Mesendoderm (in vitro differentiated cells): ENCODE results near the gene SHISAL2B.

ENCODE experiments used
- DNase-seq: peaks from one replicate; pipeline ENCODE4 v3.0.0; 2013
- H2AK5ac ChIP-seq: 2 replicates; pipeline ENCODE4 v1.6.1; 2013; ENCODE audit warnings: low read length, inconsistent platforms
- H2BK120ac ChIP-seq: 2 replicates; pipeline ENCODE4 v1.6.1; 2013; ENCODE audit warnings: low read depth, mild to moderate bottlenecking, low read length, moderate library complexity, mixed read lengths
- H2BK15ac ChIP-seq: replicated peaks from 2 replicates; pipeline ENCODE4 v1.6.1; 2013; ENCODE audit warnings: low read depth, mild to moderate bottlenecking, moderate library complexity
- H2BK5ac ChIP-seq: 2 replicates; pipeline ENCODE4 v1.6.1; 2013; ENCODE audit warnings: low read length, inconsistent platforms
- H3K18ac ChIP-seq: 2 replicates; pipeline ENCODE4 v1.6.1; 2013; ENCODE audit warnings: mild to moderate bottlenecking, low read length, mixed read lengths
- H3K23ac ChIP-seq: one replicate; pipeline ENCODE4 v1.6.1; 2013; ENCODE audit warnings: low read length
- H3K27ac ChIP-seq: 2 replicates; pipeline ENCODE4 v1.5.1; 2013; ENCODE audit warnings: low read depth, mild to moderate bottlenecking, inconsistent platforms, low read length, moderate library complexity
- H3K27me3 ChIP-seq: 2 replicates; pipeline ENCODE4 v1.6.1; 2013; ENCODE audit warnings: low read length, control low read depth, mild to moderate bottlenecking, inconsistent platforms; ENCODE audit not compliant: insufficient read depth, poor library complexity
- H3K36me3 ChIP-seq: 2 replicates; pipeline ENCODE4 v1.6.1; 2013; ENCODE audit warnings: low read length, inconsistent platforms; ENCODE audit not compliant: control insufficient read depth, insufficient read depth
- H3K4ac ChIP-seq: one replicate; pipeline ENCODE4 v1.6.1; 2013; ENCODE audit warnings: low read depth, mild to moderate bottlenecking, low read length, moderate library complexity
- H3K4me1 ChIP-seq: 2 replicates; pipeline ENCODE4 v1.6.1; 2013; ENCODE audit warnings: low read depth, low read length, inconsistent platforms; ENCODE audit not compliant: control insufficient read depth
- H3K4me2 ChIP-seq: 2 replicates; pipeline ENCODE4 v1.6.1; 2013; ENCODE audit warnings: low read length
- H3K4me3 ChIP-seq: 2 replicates; pipeline ENCODE4 v1.5.1; 2013; ENCODE audit warnings: mild to moderate bottlenecking, low read length
- H3K56ac ChIP-seq: one replicate; pipeline ENCODE4 v1.6.1; 2013; ENCODE audit warnings: low read length
- H3K79me1 ChIP-seq: 2 replicates; pipeline ENCODE4 v1.6.1; 2013; ENCODE audit warnings: low read length, inconsistent platforms
- H3K79me2 ChIP-seq: 2 replicates; pipeline ENCODE4 v1.6.1; 2013; ENCODE audit warnings: mild to moderate bottlenecking, low read length; ENCODE audit not compliant: control insufficient read depth, insufficient read depth
- H3K9ac ChIP-seq: 2 replicates; pipeline ENCODE4 v1.6.1; 2013; ENCODE audit warnings: low read length, inconsistent platforms
- H4K5ac ChIP-seq: one replicate; pipeline ENCODE4 v1.6.1; 2013; ENCODE audit warnings: low read length
- H4K8ac ChIP-seq: one replicate; pipeline ENCODE4 v1.6.1; 2013; ENCODE audit warnings: low read depth, mild to moderate bottlenecking, control low read depth, low read length, moderate library complexity
- WGBS: extraction: QIAGEN DNeasy Blood & Tissue Kit; methylation state at CpG from one replicate; pipeline ENCODE4 v1.1.7; 2013; ENCODE audit warnings: low lambda C conversion rate, missing lambda C conversion rate; ENCODE audit not compliant: insufficient coverage; ENCODE audit errors: extremely low coverage; 5-methylcytosine and 5-hydroxymethylcytosine counted together

The SHISAL2B gene

DNA sequence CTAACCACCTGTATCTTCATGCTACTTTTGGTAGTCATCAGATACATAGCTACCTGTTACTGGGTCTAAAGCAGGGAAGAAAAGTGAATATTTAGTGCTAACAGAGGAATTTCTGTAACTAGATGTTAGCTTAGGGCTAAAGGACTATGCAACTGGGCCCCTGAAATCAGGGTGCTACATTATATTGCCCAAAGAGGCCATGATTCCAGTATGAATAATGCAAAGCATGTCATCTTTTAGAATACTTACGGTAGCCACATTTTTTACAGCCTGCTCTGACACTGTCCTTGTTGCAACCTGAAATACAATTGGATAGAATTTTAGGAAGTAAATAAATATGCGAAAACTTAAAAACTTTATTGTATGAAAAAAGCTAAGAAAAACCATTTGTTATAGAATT is 63.8 kb downstream of the SHISAL2B start:
- Histone ChIP-seq H3K36me3 (peaks cover 1% of the 10 kb centered on the region), H3K79me1 (peaks cover 16% of the 10 kb centered on the region), H2BK5ac (no peak overlapping the region), H2BK15ac (no peak overlapping the region), H2BK120ac (no peak overlapping the region), H2AK5ac (no peak overlapping the region), H3K4me2 (no peak overlapping the region), H3K27me3 (no peaks in the 10 kb centered on the region), H3K4me1 (peaks cover 1% of the 10 kb centered on the region), H4K5ac (no peak overlapping the region), H3K56ac (no peak overlapping the region), H3K9ac (no peak overlapping the region), H4K8ac (no peak overlapping the region), H3K23ac (no peak overlapping the region), H3K4me3 (no peak overlapping the region), H3K4ac (no peak overlapping the region), H3K79me2 (peaks cover 28% of the 10 kb centered on the region), H3K18ac (no peak overlapping the region), H3K27ac (no peak overlapping the region)
- DNase-seq = no peak
- WGBS = no CpG with 5 or more reads among the region's 2 CpGs

DNA sequence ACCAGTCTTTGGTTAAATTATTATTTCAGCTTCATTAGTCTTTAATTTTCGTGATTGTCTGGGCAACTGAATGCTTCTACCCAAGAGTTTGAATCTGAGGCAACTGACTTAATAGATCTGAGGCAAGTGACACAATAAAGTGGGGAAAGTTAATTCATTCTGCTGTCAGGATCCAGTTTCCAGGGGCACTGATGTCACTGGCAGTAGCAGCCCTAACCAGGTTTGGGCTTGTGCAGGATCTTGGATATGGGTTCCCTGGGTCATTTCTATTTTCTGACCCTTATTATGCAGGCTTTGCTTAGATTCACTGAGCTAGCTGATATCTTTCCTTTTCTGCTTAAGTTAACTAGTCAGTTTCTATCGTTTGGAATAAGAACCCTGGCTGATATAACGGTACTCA is 68.6 kb downstream of the SHISAL2B start:
- H2BK5ac ChIP-seq = peak overlapping the region; percentile 53
- no peak overlapping the region for H3K18ac ChIP-seq
- no peak for DNase-seq
- H3K4me1 ChIP-seq = peaks cover 6% of the 10 kb centered on the region
- H2BK120ac ChIP-seq = no peak overlapping the region
- no peak overlapping the region for H2AK5ac ChIP-seq
- H3K9ac ChIP-seq = peak overlapping the region; percentile 44
- no peaks in the 10 kb centered on the region for H3K27me3 ChIP-seq
- H3K79me1 ChIP-seq = peaks cover 12% of the 10 kb centered on the region
- no peak overlapping the region for H3K23ac ChIP-seq
- H4K5ac ChIP-seq = no peak overlapping the region
- no CpG with 5 or more reads among the region's 3 CpGs for WGBS
- no peak overlapping the region for H4K8ac ChIP-seq
- peak overlapping the region; percentile 19 for H3K27ac ChIP-seq
- peak overlapping the region; percentile 58 for H3K56ac ChIP-seq
- no peak overlapping the region for H3K4ac ChIP-seq
- no peak overlapping the region for H3K4me3 ChIP-seq
- no peak overlapping the region for H3K4me2 ChIP-seq
- H3K36me3 ChIP-seq = peaks cover 1% of the 10 kb centered on the region
- H3K79me2 ChIP-seq = peaks cover 40% of the 10 kb centered on the region
- no peak overlapping the region for H2BK15ac ChIP-seq

DNA sequence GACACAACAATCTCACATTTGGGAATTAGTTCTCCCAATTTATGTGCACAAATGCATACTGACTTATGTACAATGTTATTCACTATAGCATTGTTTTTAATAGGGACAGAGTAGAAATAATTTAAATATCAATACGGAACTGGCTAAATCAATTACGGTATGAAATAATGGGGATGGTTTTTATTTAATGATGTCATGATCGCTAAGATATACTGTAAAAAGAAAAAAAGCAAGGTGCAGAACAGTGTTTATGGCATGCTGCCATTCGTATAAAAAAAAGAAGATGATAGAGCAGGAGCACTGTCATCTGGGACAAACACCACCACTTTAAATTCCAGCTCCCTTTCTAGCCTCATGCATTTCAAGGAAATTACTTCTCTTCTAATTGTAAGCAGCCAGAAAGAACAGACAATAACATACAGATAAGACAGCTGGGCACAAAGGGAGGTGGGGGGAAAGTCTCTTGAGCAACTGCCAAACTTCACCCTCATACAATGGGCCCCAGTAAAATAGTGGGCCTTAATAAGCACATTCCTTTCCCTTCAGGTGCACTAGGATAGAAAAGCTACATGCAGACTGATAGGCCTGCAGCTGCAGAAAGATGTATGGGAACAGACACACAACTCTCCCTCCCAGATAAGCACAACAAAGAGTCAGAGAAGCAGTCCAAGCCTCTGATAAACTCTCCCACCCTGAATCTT is 69.8 kb downstream of the SHISAL2B start:
- H4K5ac ChIP-seq = no peak overlapping the region
- no peak overlapping the region for H2AK5ac ChIP-seq
- peak overlapping the region; percentile 22 for H3K27ac ChIP-seq
- peaks cover 13% of the 10 kb centered on the region for H3K79me1 ChIP-seq
- peaks cover 9% of the 10 kb centered on the region for H3K4me1 ChIP-seq
- H2BK5ac ChIP-seq = no peak overlapping the region
- no peak overlapping the region for H3K23ac ChIP-seq
- no peak overlapping the region for H3K9ac ChIP-seq
- WGBS = 100% methylated on average over 3 of the region's 4 CpGs
- H3K36me3 ChIP-seq = no peaks in the 10 kb centered on the region
- peaks cover 44% of the 10 kb centered on the region for H3K79me2 ChIP-seq
- no peak overlapping the region for H4K8ac ChIP-seq
- no peak overlapping the region for H2BK120ac ChIP-seq
- H3K4me3 ChIP-seq = no peak overlapping the region
- H3K4ac ChIP-seq = no peak overlapping the region
- no peak overlapping the region for H3K18ac ChIP-seq
- peak; percentile 72 for DNase-seq
- no peak overlapping the region for H2BK15ac ChIP-seq
- peak overlapping the region; percentile 51 for H3K56ac ChIP-seq
- H3K4me2 ChIP-seq = no peak overlapping the region
- H3K27me3 ChIP-seq = no peaks in the 10 kb centered on the region

DNA sequence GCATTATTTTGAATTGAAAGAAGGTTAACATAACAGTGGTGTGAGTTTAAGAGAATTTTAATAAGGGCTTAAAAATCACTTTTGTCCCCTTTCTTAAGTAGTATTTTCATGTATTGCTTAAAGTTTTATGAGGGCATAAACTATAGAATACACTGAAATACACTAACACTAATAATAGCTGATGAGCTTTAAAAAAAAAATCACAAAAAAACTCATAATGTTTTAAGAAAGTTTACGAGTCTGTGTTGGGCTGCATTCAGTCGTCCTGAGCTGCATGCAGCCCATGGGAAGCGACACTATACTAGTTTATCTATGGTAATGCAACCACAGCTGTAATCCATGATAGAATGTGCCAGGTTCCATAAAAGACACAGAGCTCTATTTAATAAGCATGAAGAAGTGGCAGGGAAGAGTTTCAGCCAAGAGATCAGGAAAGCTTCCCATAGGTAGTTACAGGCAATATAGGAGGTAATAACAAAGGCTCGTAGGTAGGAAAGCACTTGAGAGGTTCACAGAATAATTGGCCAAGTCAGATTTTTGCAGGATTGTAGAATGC is 73.7 kb downstream of the SHISAL2B start:
- no peaks in the 10 kb centered on the region for H3K36me3 ChIP-seq
- H3K79me1 ChIP-seq = peaks cover 22% of the 10 kb centered on the region
- no peak overlapping the region for H2BK120ac ChIP-seq
- WGBS = no CpG with 5 or more reads among the region's 4 CpGs
- H4K8ac ChIP-seq = no peak overlapping the region
- H2BK15ac ChIP-seq = no peak overlapping the region
- peak; percentile 26 for DNase-seq
- H3K23ac ChIP-seq = no peak overlapping the region
- H3K4me1 ChIP-seq = peaks cover 22% of the 10 kb centered on the region
- H3K56ac ChIP-seq = peak overlapping the region; percentile 51
- peak overlapping the region; percentile 43 for H3K9ac ChIP-seq
- H3K79me2 ChIP-seq = peaks cover 58% of the 10 kb centered on the region
- H3K4ac ChIP-seq = no peak overlapping the region
- H3K4me3 ChIP-seq = no peak overlapping the region
- H3K27me3 ChIP-seq = no peaks in the 10 kb centered on the region
- peak overlapping the region; percentile 16 for H3K4me2 ChIP-seq
- peak overlapping the region; percentile 52 for H2AK5ac ChIP-seq
- peak overlapping the region; percentile 37 for H2BK5ac ChIP-seq
- H4K5ac ChIP-seq = no peak overlapping the region
- no peak overlapping the region for H3K18ac ChIP-seq
- peak overlapping the region; percentile 24 for H3K27ac ChIP-seq

DNA sequence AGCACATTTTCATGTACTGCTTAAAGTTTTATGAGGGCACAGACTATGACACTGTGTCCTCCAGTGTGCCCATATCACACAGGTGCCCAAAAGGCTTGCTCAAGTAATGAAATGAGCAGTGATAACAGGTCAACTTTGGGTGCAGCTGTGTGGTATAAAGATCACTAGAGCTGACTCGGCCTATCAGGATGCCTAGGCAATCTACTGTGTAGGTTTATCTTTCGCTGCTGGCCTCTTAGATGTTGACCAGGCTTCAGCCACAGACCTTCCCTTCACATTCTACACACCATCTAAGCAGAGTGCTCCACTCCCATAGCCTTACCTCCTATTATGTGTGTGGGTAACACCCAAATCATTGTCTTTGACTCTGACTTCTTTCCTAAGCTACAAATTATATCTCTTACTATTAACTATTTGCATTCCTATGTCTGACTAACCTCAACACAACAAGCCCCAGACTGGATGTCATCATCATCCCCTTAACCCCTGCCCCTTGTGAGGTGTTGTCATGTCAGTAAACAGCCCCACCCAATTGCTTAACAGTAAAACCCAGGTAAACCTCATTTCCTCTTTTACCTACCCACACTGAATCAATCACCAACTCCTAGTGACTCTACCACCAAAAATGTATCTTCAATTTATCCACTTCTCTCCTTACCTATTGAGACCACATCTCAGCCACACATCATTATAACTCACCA is 75.7 kb downstream of the SHISAL2B start:
- no peak overlapping the region for H4K8ac ChIP-seq
- H3K36me3 ChIP-seq = no peaks in the 10 kb centered on the region
- H2BK120ac ChIP-seq = no peak overlapping the region
- H3K4ac ChIP-seq = no peak overlapping the region
- H3K79me2 ChIP-seq = peaks cover 61% of the 10 kb centered on the region
- H2AK5ac ChIP-seq = no peak overlapping the region
- H3K4me1 ChIP-seq = peaks cover 17% of the 10 kb centered on the region
- no peak overlapping the region for H3K4me3 ChIP-seq
- no peak overlapping the region for H2BK5ac ChIP-seq
- peak overlapping the region; percentile 42 for H3K9ac ChIP-seq
- no peak overlapping the region for H2BK15ac ChIP-seq
- H4K5ac ChIP-seq = no peak overlapping the region
- peaks cover 20% of the 10 kb centered on the region for H3K79me1 ChIP-seq
- peak; percentile 55 for DNase-seq
- peak overlapping the region; percentile 61 for H3K56ac ChIP-seq
- peak overlapping the region; percentile 25 for H3K4me2 ChIP-seq
- H3K23ac ChIP-seq = no peak overlapping the region
- no peak overlapping the region for H3K18ac ChIP-seq
- WGBS = no CpG with 5 or more reads among the region's 2 CpGs
- no peaks in the 10 kb centered on the region for H3K27me3 ChIP-seq
- H3K27ac ChIP-seq = no peak overlapping the region
